Thymus (tissue), 11 donors: ENCODE measurements around the gene AAK1. TPM values are rescaled to one million over a fixed set of nuclear protein-coding genes. Genes with fewer than 3 reads are reported as not detected.

Experiments
- DNase-seq, 9 donors: peaks; one replicate each; pipeline ENCODE4 v3.0.0-alpha.2; 2013; ENCODE audit warnings: low spot score in 9 of 9, low read depth in 6 of 9, missing footprints in 1 of 9
- H3K27ac ChIP-seq, 2 donors: one replicate each; pipeline ENCODE4 v1.5.1; 2013; ENCODE audit warnings: control low read depth in 1 of 2, low read depth in 1 of 2, low read length in 1 of 2, mild to moderate bottlenecking in 1 of 2, moderate library complexity in 1 of 2
- H3K27me3 ChIP-seq, 2 donors: one replicate each; pipeline ENCODE4 v1.5.1; 2013; ENCODE audit warnings: low read length in 1 of 2; ENCODE audit not compliant: control insufficient read depth in 2 of 2, insufficient read depth in 1 of 2
- H3K36me3 ChIP-seq, 2 donors: one replicate each; pipeline ENCODE4 v1.5.1; 2013; ENCODE audit warnings: low read length in 1 of 2, mild to moderate bottlenecking in 1 of 2, moderate library complexity in 1 of 2; ENCODE audit not compliant: control insufficient read depth in 2 of 2, insufficient read depth in 2 of 2
- H3K4me1 ChIP-seq, 2 donors: one replicate each; pipeline ENCODE4 v1.5.1; 2013; ENCODE audit warnings: low read length in 2 of 2; ENCODE audit not compliant: control insufficient read depth in 2 of 2, insufficient read depth in 2 of 2
- H3K4me3 ChIP-seq, 2 donors: one replicate each; pipeline ENCODE4 v1.5.1; 2013; ENCODE audit warnings: low read length in 2 of 2, control low read depth in 1 of 2, mild to moderate bottlenecking in 1 of 2
- H3K9me3 ChIP-seq, 2 donors: one replicate each; pipeline ENCODE4 v1.5.1; 2013; ENCODE audit warnings: low read length in 1 of 2, mild to moderate bottlenecking in 1 of 2; ENCODE audit not compliant: control insufficient read depth in 2 of 2, insufficient read depth in 1 of 2
- WGBS: extraction: QIAGEN DNeasy Blood & Tissue Kit; methylation state at CpG from one replicate; pipeline ENCODE4 v1.1.7; 2013; 5-methylcytosine and 5-hydroxymethylcytosine counted together
- polyA plus RNA-seq: library from polyadenylated mRNA; stranded (reverse); fragments of 200-250 nt; gene quantifications from one replicate; pipeline ENCODE4 v1.2.3, GENCODE V29; 2013
- total RNA-seq: library from RNA; stranded (reverse); fragments of 120-200 nt; gene quantifications from one replicate; pipeline ENCODE4 v1.2.4, GENCODE V29; 2013
- donor health status: healthy.

Gene AAK1
- total and polyA plus RNA-seq, 2 donors, result 17.4 to 26.6 TPM

DNA sequence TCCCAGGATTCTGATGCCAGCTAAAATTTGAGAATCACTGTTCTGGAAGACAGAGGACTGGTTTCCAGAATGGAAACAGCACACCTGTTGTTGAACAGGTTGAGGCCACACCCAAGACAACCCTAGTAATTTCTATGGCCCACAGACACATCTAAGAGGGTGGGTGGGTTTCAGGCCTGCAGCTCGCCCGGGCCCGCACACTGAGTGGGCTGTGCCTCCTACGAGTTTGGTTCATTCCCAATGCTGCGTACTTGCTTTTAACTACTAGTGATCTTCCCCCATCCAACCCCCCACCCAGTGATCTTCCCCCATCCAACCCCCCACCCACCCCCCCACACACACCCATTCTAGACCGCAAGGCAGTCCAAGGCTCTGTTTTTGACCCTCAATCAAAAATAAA is 205.0 kb downstream of the AAK1 start:
- 98% methylated on average over 6 of the region's 6 CpGs for WGBS
- no peaks in the 10 kb centered on the region for H3K36me3 ChIP-seq
- peaks cover 4 to 9% of the 10 kb centered on the region in 2 donors for H3K4me1 ChIP-seq
- H3K4me3 ChIP-seq, result no peak overlapping the region
- DNase-seq, result no peak
- H3K27me3 ChIP-seq, result no peaks in the 10 kb centered on the region
- no peak overlapping the region for H3K27ac ChIP-seq
- H3K9me3 ChIP-seq, result no peaks in the 10 kb centered on the region

DNA sequence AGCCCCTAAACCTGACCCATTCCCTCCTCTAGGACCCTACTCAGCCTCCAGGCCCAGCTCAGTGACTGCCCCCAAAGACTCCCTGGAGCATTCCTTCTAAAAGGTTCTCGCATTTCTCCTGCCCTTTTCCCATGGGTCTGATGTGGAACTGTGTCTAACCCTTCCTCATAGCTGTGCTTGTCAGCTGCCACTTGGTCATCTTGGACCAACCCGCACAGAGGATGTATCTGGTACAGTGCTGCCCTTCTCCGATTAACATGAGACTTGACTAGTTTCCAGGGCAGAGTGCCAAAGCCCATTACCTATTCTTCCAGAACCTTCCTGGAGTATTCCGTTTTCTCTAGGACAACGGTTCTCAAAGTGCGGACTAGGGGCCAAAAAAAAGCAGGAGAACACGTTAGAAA is 205.8 kb downstream of the AAK1 start:
- DNase-seq, result no peak
- Histone ChIP-seq H3K27me3 (no peaks in the 10 kb centered on the region), H3K9me3 (no peaks in the 10 kb centered on the region), H3K4me1 (peaks cover 4 to 9% of the 10 kb centered on the region in 2 donors), H3K27ac (peak overlapping the region; percentile 88 to 93), H3K4me3 (peak overlapping the region; percentile 65 to 73), H3K36me3 (no peaks in the 10 kb centered on the region)
- WGBS, result 90% methylated on average over 7 of the region's 7 CpGs

DNA sequence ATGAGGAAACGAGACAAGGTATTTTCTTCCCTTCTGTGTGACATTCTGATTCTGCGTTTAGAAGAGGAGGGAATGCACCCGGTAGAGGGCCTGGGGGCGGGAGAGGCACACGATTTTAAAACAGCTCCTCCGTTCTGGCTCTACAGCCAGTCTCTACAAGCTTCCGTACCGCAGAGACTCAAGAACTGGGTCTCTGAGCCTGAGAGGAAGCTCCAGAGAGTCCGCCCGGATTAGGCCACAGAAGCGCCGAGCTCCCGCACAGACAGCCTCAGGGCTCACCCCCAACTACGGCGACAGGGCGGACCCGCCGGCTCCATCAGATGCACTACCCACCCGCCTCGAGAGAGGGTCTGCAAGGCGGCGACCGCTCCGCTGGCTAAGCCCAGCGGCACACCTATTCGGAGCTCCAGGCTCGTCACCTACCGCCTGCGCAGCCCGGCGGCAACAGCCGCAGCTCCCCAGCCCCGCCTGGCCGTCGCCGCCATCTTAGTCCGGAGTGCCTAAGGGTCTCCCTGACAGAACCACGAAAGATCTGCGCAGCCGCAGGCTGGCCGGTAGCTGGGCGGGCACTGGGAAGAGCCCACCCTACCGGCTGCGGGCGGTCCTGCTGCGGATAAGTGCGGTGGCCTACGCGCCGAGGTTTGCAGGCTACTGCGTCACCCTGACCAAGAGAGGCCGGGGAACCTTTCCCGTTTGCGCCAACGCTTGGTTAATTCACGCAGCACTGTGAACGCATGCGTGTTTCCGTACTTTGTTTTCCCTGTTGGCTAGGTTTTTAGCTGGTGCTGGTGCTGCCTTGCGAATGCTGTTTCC is 206.4 kb downstream of the AAK1 start, which contains the start of gene NFU1:
NFU1 (minus strand) TSS at position 498 of the 813 bp plus-strand sequence; CDS start at position 485, 13 bp downstream.
- no peaks in the 10 kb centered on the region for H3K9me3 ChIP-seq
- H3K4me1 ChIP-seq, result peaks cover 4 to 9% of the 10 kb centered on the region in 2 donors
- no peaks in the 10 kb centered on the region for H3K27me3 ChIP-seq
- WGBS, result 2% methylated on average over 60 of the region's 60 CpGs
- peak; percentile 41 to 87 (median 69) for DNase-seq
- peak within 1 kb of the TSS; percentile 88 to 93 for H3K27ac ChIP-seq
- peak within 1 kb of the TSS; percentile 65 to 73 for H3K4me3 ChIP-seq
- H3K36me3 ChIP-seq, result no peaks in the 10 kb centered on the region

DNA sequence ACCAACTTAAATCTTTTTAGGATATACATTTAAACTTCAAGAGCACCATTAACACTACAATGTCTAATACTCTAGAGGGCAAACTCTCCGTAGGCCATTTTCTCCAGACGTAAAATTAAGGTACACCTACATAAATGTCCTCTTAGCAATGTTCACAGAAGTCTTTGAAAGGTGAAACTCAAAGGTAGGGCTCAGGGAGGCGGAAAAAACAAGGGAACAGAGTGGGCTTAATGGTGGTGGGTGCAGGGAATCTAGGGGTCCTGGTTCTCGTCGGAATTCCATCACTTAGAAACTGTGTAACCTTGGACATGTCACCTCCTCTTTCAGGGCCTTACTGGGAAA is 207.0 kb downstream of the AAK1 start:
- peak overlapping the region; percentile 65 to 73 for H3K4me3 ChIP-seq
- peak overlapping the region; percentile 88 to 93 for H3K27ac ChIP-seq
- no peaks in the 10 kb centered on the region for H3K27me3 ChIP-seq
- H3K4me1 ChIP-seq, result peaks cover 4 to 9% of the 10 kb centered on the region in 2 donors
- H3K36me3 ChIP-seq, result no peaks in the 10 kb centered on the region
- H3K9me3 ChIP-seq, result no peaks in the 10 kb centered on the region
- WGBS, result 9% methylated on average over 5 of the region's 5 CpGs
- no peak for DNase-seq

DNA sequence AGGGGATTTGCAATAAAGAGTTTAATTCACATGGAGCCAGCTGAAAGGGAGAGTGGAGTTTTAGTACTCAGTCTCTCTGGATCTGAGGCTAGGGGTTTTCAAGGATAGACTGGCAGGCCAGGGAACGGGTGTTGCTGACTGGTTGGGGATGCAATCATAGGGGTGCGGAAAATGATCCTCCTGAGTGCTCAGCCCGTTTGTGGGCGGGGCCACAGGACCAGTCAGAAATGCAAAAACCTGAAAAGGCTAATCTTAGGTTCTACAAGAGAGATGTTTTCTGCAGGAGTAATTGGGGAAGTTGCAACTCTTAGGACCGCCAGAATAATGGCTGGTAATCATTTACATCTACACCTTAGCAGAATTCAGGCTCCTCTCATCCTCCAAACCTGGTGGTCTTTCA is 208.8 kb downstream of the AAK1 start:
- H3K27ac ChIP-seq, result no peak overlapping the region
- DNase-seq, result no peak
- peaks cover 0 to 6% of the 10 kb centered on the region in 2 donors for H3K36me3 ChIP-seq
- no peaks in the 10 kb centered on the region for H3K9me3 ChIP-seq
- 86% methylated on average over 5 of the region's 5 CpGs for WGBS
- H3K27me3 ChIP-seq, result no peaks in the 10 kb centered on the region
- no peak overlapping the region for H3K4me3 ChIP-seq
- peaks cover 4 to 9% of the 10 kb centered on the region in 2 donors for H3K4me1 ChIP-seq

DNA sequence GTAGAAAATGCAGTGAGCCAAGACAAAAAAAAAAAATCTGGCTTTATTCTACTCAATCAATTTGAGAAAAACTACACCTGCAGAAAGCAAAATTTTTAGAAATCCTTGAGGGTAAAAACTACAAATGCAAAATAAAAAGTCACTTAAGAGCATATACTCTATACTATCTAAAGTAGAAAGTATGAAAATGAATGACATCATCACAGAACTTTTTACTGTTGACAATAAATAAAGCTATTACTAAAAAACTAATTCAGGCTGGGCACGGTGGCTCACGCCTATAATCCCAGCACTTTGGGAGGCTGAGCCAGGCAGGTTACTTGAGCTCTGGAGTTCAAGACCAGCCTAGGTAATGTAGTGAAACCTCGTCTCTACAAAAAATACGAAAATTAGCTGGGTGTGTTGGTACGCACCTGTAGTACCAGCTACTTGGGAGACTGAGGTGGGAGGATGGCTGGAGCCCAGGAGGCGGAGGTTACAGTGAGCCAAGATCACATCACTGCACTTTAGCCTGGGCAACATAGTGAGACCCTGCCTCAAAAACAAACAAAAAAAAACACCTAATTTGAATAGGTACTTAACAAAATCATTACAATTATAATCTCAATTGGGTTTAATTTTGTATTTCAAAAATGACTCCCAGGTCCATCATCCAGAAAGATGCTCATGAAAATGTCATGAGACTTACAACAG is 213.9 kb downstream of the AAK1 start:
- Histone ChIP-seq H3K4me1 (no peaks in the 10 kb centered on the region), H3K27ac (no peak overlapping the region), H3K4me3 (no peak overlapping the region), H3K36me3 (peaks cover 8 to 9% of the 10 kb centered on the region in 2 donors), H3K9me3 (no peaks in the 10 kb centered on the region), H3K27me3 (no peaks in the 10 kb centered on the region)
- DNase-seq, result no peak
- WGBS, result 99% methylated on average over 6 of the region's 6 CpGs

DNA sequence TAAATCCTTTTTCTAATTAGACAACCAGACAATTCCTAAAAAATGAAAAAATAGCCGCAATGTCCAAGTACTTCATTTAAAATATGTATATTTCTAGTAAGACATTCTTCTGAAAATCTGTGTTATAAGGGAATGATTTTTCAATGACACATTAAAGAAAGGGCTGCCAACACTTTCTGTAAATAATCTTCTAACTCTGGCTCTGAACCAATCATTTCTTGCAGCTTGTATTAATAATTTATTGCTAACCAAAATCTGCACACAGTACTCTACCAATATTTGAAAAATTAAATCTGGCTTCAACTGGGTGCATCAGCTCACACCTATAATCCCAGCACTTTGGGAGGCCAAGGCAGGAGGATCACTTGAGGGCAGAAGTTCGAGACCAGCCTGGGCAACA is 214.6 kb downstream of the AAK1 start:
- DNase-seq, result no peak
- WGBS, result 99% methylated on average over 2 of the region's 2 CpGs
- no peaks in the 10 kb centered on the region for H3K4me1 ChIP-seq
- H3K27ac ChIP-seq, result no peak overlapping the region
- H3K27me3 ChIP-seq, result no peaks in the 10 kb centered on the region
- H3K4me3 ChIP-seq, result no peak overlapping the region
- H3K36me3 ChIP-seq, result peaks cover 8 to 14% of the 10 kb centered on the region in 2 donors
- H3K9me3 ChIP-seq, result no peaks in the 10 kb centered on the region

DNA sequence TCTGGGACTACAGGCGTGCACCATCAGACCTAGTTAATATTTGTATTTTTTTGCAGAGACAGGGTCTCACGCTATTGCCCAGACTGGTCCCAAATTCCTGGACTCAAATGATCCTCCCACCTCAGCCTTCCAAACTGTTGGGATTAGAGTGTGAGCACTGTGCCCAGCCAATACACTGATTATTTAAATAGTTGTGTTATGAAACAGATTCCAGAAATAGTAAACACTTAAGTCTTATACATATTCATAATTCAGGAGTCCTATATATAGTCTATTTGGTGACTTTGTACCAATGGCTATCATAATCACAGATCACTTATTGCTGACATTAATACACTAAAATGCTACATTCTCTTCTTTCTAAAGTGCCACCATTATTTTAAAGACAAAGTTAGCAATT is 219.1 kb downstream of the AAK1 start:
- H3K4me3 ChIP-seq, result no peak overlapping the region
- no peak overlapping the region for H3K27ac ChIP-seq
- 97% methylated on average over 2 of the region's 2 CpGs for WGBS
- H3K9me3 ChIP-seq, result no peaks in the 10 kb centered on the region
- no peaks in the 10 kb centered on the region for H3K4me1 ChIP-seq
- no peak for DNase-seq
- H3K27me3 ChIP-seq, result no peaks in the 10 kb centered on the region
- peaks cover 9 to 10% of the 10 kb centered on the region in 2 donors for H3K36me3 ChIP-seq

DNA sequence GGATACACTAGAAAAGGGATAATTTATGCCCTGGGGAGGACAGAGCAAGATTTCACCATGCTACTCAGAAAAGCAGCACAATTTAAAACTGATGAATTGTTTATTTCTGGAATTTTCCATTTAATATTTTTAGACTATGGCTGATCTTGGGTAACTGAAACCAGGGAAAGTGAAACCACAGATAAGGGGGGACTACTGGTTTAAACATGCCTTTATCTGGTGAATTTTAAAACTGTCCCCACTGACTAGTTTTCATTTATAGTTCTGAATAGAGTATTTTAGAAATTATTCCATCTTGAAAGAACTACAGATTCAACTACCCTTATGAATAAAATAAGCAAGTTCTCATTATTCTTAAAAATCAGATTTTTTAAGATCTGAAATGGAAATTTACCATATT is 221.3 kb downstream of the AAK1 start:
- no peaks in the 10 kb centered on the region for H3K27me3 ChIP-seq
- no peak overlapping the region for H3K27ac ChIP-seq
- no peaks in the 10 kb centered on the region for H3K4me1 ChIP-seq
- H3K9me3 ChIP-seq, result no peaks in the 10 kb centered on the region
- no peak overlapping the region for H3K4me3 ChIP-seq
- DNase-seq, result no peak
- peaks cover 7 to 11% of the 10 kb centered on the region in 2 donors for H3K36me3 ChIP-seq
